ENCODE measurements around the gene TNRC6C.

TNRC6C gene, protein sequence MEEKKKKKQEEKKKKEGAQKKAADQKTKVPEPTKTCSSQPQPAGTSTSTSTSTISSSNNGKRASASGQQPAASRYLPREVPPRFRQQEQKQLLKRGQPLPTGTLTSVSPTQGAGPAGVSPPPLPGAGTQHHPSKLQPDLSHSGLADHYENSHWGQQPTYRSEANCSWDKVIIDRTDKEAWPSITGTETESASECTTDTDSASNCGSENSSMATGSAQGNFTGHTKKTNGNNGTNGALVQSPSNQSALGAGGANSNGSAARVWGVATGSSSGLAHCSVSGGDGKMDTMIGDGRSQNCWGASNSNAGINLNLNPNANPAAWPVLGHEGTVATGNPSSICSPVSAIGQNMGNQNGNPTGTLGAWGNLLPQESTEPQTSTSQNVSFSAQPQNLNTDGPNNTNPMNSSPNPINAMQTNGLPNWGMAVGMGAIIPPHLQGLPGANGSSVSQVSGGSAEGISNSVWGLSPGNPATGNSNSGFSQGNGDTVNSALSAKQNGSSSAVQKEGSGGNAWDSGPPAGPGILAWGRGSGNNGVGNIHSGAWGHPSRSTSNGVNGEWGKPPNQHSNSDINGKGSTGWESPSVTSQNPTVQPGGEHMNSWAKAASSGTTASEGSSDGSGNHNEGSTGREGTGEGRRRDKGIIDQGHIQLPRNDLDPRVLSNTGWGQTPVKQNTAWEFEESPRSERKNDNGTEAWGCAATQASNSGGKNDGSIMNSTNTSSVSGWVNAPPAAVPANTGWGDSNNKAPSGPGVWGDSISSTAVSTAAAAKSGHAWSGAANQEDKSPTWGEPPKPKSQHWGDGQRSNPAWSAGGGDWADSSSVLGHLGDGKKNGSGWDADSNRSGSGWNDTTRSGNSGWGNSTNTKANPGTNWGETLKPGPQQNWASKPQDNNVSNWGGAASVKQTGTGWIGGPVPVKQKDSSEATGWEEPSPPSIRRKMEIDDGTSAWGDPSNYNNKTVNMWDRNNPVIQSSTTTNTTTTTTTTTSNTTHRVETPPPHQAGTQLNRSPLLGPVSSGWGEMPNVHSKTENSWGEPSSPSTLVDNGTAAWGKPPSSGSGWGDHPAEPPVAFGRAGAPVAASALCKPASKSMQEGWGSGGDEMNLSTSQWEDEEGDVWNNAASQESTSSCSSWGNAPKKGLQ (N-terminal part only)

DNA sequence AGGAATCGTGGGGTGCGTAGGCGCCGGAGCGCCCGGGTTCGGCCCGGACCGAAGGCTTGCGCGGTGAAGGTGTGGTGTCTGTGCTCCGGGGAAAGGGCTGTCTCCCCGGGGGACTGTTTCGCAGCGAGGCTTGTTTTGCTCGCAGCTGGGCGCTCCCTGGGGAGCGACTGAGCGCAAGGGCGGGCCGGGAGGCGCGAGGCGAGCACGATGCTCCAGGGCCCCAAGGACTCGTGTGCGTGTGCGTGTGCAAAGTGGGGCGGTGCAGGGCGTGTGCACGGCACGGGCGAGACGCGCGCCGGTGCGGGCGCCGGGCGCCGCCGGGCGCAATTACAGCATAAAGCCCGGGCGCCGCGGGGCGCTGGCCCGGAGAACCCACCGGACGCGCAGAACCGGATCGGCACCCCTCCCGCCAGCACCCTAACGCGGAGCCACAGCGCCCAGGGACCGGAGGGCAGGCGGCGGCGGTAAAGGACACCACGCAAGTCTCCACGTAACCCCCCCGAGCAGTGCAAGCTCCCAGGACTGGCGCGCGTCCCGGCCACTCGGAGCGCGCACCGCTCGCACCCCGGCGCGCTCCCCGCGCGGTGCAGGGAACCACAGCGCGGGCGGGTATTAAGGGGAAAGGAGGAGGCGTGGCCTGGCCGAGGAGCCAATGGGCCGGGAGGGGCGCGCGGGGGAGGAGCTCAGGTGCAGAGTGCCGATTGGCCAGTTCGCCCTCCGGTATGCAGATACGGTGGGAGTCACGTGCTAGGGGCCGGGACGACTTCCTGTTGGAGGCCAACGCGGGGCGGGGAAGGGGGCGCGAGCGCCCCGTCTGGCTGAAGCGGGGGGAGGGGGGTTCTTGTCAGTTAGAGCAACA lies at the start of gene TNRC6C:
TSS of gene TNRC6C (plus strand) at position 847 of the 859 bp plus-strand sequence. CDS start 45,504 bp downstream, outside the sequence.
- TF ChIP-seq, protein P1, sequence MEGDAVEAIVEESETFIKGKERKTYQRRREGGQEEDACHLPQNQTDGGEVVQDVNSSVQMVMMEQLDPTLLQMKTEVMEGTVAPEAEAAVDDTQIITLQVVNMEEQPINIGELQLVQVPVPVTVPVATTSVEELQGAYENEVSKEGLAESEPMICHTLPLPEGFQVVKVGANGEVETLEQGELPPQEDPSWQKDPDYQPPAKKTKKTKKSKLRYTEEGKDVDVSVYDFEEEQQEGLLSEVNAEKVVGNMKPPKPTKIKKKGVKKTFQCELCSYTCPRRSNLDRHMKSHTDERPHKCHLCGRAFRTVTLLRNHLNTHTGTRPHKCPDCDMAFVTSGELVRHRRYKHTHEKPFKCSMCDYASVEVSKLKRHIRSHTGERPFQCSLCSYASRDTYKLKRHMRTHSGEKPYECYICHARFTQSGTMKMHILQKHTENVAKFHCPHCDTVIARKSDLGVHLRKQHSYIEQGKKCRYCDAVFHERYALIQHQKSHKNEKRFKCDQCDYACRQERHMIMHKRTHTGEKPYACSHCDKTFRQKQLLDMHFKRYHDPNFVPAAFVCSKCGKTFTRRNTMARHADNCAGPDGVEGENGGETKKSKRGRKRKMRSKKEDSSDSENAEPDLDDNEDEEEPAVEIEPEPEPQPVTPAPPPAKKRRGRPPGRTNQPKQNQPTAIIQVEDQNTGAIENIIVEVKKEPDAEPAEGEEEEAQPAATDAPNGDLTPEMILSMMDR (IDR thresholded peaks at IDR 0.05; ENCODE audit: control insufficient read depth, extremely low read depth, insufficient read depth), result no peak
- DNase-seq (ENCODE audit: low read depth), result peak; percentile 93
- peak within 1 kb of the TSS; percentile 62 for H3K4me3 ChIP-seq (ENCODE audit: low read depth, low read length)

- no peak overlapping the region for H3K4me3 ChIP-seq (ENCODE audit: low read depth, low read length)
- TF ChIP-seq, protein P1 (IDR thresholded peaks at IDR 0.05; ENCODE audit: control insufficient read depth, extremely low read depth, insufficient read depth), result no peak
- no peak for DNase-seq (ENCODE audit: low read depth)
Measured at GRCh38 chr17:77909236-77909635, 49.3 kb upstream of the TNRC6C start.

DNA sequence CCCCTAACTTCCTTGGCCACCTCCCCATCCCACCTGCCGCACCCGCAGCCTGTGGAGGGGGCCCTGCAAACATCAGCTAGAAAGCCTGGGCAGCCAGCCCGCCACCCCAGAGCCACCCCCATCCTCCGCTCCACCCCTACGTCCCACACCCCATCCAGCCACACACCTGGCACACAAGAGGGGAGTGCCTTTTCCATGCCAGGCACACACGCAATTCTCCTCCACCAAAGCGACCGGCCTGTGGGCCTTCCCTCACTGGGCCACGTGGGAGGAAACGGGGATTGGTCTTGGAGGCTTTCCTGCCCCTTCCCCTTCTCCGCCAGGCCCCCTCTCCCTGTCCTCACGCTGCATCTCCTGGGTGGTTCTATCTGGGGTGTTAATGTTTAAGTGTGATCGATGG lies 48.7 kb upstream of the TNRC6C start:
- no peak for DNase-seq (ENCODE audit: low read depth)
- no peak overlapping the region for H3K4me3 ChIP-seq (ENCODE audit: low read depth, low read length)
- TF ChIP-seq, protein P1 (IDR thresholded peaks at IDR 0.05; ENCODE audit: control insufficient read depth, extremely low read depth, insufficient read depth), result no peak

DNA sequence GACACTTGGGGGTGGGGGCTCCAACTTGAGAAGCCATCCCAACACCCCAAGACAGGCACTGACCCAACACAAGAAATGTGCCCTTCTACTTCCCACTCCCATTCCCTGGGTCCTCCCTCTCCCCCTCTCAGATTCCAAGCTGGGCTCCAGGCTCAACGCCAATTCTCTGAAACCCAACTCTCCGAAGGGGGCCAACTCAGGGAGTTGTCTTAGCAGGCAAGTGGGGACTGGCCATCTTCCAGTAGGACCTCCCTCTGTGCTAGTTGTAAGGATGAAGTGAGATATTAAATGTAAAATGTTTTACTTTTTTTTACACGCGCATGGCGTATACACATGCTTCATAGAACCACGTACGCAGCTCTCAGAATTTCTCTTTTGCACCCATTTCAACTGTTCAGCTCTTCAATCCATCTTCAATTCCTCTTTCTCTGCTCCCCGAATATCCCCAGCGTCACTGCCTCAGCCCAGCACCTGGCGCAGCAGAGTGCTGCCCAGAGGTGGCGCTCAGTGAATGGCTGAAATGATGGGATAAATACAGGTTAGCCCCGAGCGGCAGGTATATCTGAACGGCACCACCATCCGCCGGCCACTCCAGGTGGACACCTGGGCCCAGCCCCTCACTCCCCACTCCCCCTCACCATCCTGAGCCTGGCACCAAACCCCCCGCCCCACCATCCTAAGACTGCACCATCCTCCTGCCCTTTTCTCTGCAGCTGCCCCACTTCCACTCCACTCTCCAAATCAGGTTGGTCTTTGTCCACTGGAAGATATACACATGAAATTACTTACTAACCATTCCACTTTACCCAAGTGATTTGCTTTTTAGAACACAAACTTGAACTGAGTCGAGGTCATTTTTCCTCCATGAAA lies 43.9 kb upstream of the TNRC6C start:
- H3K4me3 ChIP-seq (ENCODE audit: low read depth, low read length), result no peak overlapping the region
- DNase-seq (ENCODE audit: low read depth), result no peak
- TF ChIP-seq, protein P1 (IDR thresholded peaks at IDR 0.05; ENCODE audit: control insufficient read depth, extremely low read depth, insufficient read depth), result peak; percentile 73

DNA sequence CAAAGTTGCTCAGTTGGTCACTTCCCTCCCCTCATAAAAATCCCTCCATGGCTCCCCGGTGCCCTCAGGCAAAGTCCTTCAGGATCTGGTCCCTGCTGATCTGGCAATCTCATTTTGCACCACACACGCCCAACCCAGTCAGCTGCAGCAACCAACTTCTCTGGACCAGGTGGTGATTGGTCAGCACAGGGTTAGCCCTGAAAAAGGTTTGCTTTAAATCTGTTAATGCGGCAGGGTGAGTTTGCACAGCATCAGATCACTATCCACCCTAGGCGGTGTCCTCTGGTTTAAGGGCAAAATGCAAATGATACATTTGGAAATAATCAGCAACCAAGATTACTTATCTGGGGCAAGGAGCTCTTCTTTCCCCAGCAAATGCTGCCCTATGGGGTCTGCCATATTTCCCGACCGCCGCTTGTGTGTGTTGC lies 42.9 kb upstream of the TNRC6C start:
- TF ChIP-seq, protein P1 (IDR thresholded peaks at IDR 0.05; ENCODE audit: control insufficient read depth, extremely low read depth, insufficient read depth), result no peak
- no peak for DNase-seq (ENCODE audit: low read depth)
- H3K4me3 ChIP-seq (ENCODE audit: low read depth, low read length), result no peak overlapping the region

Data from LNCaP clone FGC (cell line).